Suppressor macrophage treated with lipopolysaccharide for 4 hours (primary cell): Measurements from ENCODE around the gene KRTAP10-5.
A peak's percentile ranks its signal among the peaks of the same experiment; 100 is the strongest.
"Not testable (repeated sequence)": the region's sequence is repeated elsewhere in the genome, so short reads cannot be mapped to it uniquely, and the experiment has no call there.

Experiments
- DNase-seq: peaks from one replicate; pipeline ENCODE4 v3.0.0-alpha.2; 2020

Gene KRTAP10-5

GRCh38 chr21:44568667-44569556 lies 11.5 kb downstream of the KRTAP10-5 start:
- DNase-seq = no peak

- no peak for DNase-seq
These were observed 12.1 kb downstream of the KRTAP10-5 start for GRCh38 chr21:44568261-44568660.

- no peak for DNase-seq
These were observed 12.8 kb downstream of the KRTAP10-5 start for GRCh38 chr21:44567481-44568171.

- DNase-seq = peak; percentile 50
These were observed 14.0 kb downstream of the KRTAP10-5 start for GRCh38 chr21:44566403-44566802.

GRCh38 chr21:44564886-44565598 lies 15.4 kb downstream of the KRTAP10-5 start:
- peak; percentile 44 for DNase-seq

- no peak for DNase-seq
These were observed 16.3 kb downstream of the KRTAP10-5 start for GRCh38 chr21:44564099-44564498.

- DNase-seq = no peak
These were observed 21.7 kb downstream of the KRTAP10-5 start, which contains the start of gene KRTAP10-3 for GRCh38 chr21:44558695-44559094. TSS of gene KRTAP10-3 (minus strand) at chr21:44558795. CDS start at chr21:44558715, 80 bp downstream.

- not testable (repeated sequence) for DNase-seq
These were observed 22.1 kb downstream of the KRTAP10-5 start for GRCh38 chr21:44558329-44558675.

GRCh38 chr21:44557491-44558328 lies 22.7 kb downstream of the KRTAP10-5 start:
- DNase-seq = no peak

GRCh38 chr21:44556879-44557278 lies 23.5 kb downstream of the KRTAP10-5 start:
- DNase-seq = no peak

GRCh38 chr21:44555200-44555875 lies 25.1 kb downstream of the KRTAP10-5 start:
- DNase-seq = no peak

- no peak for DNase-seq
These were observed 27.7 kb downstream of the KRTAP10-5 start for GRCh38 chr21:44552681-44553080.

- DNase-seq = no peak
These were observed 28.3 kb downstream of the KRTAP10-5 start for GRCh38 chr21:44552136-44552535.

- DNase-seq = no peak
These were observed 29.0 kb downstream of the KRTAP10-5 start, which contains the start of gene KRTAP10-2 for GRCh38 chr21:44551340-44551961. TSS of gene KRTAP10-2 (minus strand) at chr21:44551505. CDS start at chr21:44551458, 47 bp downstream.

- DNase-seq = no peak
These were observed 29.6 kb downstream of the KRTAP10-5 start for GRCh38 chr21:44550807-44551206.

GRCh38 chr21:44550285-44550684 lies 30.1 kb downstream of the KRTAP10-5 start:
- not testable (repeated sequence) for DNase-seq

GRCh38 chr21:44549525-44550211 lies 30.7 kb downstream of the KRTAP10-5 start:
- no peak for DNase-seq

- no peak for DNase-seq
These were observed 31.5 kb downstream of the KRTAP10-5 start for GRCh38 chr21:44548922-44549321.

- DNase-seq = no peak
These were observed 32.0 kb downstream of the KRTAP10-5 start for GRCh38 chr21:44548381-44548780.

GRCh38 chr21:44547656-44548331 lies 32.6 kb downstream of the KRTAP10-5 start:
- DNase-seq = no peak
